ENCODE data around the gene CYP4F2.

DNA sequence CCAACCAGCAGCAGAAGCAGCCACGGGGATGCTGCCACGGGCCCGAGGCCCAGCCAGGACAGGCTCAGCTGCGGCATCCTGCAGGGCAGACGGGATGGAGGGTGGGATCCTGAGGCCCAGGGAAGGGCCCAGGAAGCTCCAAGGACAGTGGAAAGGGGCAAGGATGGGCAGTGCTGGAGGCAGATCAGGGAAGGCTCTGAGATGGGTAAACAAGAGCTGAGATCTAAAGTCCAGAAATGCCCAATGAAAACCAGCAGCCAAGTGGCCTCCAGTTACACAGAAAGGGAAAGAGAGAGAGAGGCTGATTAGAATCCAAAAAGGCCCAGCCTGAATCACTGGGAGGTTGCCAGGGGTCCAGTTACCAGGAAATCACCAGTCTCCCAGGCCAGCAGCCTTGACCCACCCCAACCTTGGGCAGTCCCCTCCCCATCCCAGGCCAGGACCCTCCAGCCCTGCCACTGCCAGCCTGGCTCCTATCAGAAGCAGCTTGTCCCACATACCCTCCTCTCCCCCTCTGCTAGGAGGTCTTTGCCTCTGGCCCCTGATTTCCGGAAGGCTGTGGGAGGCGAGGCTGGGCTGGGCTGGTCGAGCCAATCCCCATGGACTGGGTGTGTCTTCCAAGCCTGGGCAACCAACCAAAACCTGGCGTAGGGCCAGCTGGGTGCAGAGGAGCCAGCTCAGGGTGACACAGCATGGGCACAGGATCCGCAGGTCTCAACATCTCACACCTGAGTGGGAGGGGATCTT lies 36.6 kb upstream of the CYP4F2 start, which contains the start of gene CYP4F11:
- TF ChIP-seq, protein P1, sequence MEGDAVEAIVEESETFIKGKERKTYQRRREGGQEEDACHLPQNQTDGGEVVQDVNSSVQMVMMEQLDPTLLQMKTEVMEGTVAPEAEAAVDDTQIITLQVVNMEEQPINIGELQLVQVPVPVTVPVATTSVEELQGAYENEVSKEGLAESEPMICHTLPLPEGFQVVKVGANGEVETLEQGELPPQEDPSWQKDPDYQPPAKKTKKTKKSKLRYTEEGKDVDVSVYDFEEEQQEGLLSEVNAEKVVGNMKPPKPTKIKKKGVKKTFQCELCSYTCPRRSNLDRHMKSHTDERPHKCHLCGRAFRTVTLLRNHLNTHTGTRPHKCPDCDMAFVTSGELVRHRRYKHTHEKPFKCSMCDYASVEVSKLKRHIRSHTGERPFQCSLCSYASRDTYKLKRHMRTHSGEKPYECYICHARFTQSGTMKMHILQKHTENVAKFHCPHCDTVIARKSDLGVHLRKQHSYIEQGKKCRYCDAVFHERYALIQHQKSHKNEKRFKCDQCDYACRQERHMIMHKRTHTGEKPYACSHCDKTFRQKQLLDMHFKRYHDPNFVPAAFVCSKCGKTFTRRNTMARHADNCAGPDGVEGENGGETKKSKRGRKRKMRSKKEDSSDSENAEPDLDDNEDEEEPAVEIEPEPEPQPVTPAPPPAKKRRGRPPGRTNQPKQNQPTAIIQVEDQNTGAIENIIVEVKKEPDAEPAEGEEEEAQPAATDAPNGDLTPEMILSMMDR (conservative IDR thresholded peaks at IDR 0.05 in 1 of 2, IDR thresholded peaks at IDR 0.05 in 1 of 2; ENCODE audit: extremely low read depth in 1 of 2, insufficient read depth in 1 of 2, low read depth in 1 of 2, low read length in 2 of 2), result no peak
- TF ChIP-seq EZH2 (IDR thresholded peaks at IDR 0.05; ENCODE audit: borderline replicate concordance, low read length), result no peak

All from mammary epithelial cell (primary cell).